Heart left ventricle (tissue), 16 donors: Measurements from ENCODE around the gene OTUD1. TPM values are rescaled to one million over a fixed set of nuclear protein-coding genes. Genes with fewer than 3 reads are reported as not detected.
A peak's percentile ranks its signal among the peaks of the same experiment; 100 is the strongest.

Experiments
- ATAC-seq, 4 donors: fragments of 200-7000 bp; cut with Tn5 transposase; one replicate each; pipeline ENCODE4 v1.9.1; 2020 to 2022; ENCODE audit warnings: moderate library complexity in 4 of 4, mild to moderate bottlenecking in 3 of 4, moderate number of reproducible peaks in 1 of 4
- DNase-seq, 5 donors: peaks; one replicate each; pipeline ENCODE4 v3.0.0-alpha.2; 2020
- H3K27ac ChIP-seq, 12 donors: fragments of 200-600 bp; sonication (generic) in 4 of 12; one replicate each; pipeline versions ENCODE4 v1.5.0 to v1.8.0; 2016 to 2022; ENCODE audit warnings: mild to moderate bottlenecking in 2 of 12
- H3K27me3 ChIP-seq, 9 donors: fragments of 200-600 bp; sonication (generic) in 2 of 9; one replicate each; pipeline versions ENCODE4 v1.5.1 to v1.8.0; 2016 to 2022; ENCODE audit warnings: mild to moderate bottlenecking in 3 of 9
- H3K36me3 ChIP-seq, 9 donors: fragments of 200-600 bp; sonication (generic) in 2 of 9; one replicate each; pipeline versions ENCODE4 v1.5.0 to v1.8.0; 2018 to 2022; ENCODE audit warnings: mild to moderate bottlenecking in 2 of 9
- H3K4me1 ChIP-seq, 12 donors: fragments of 200-600 bp; sonication (generic) in 4 of 12; one replicate each; pipeline versions ENCODE4 v1.5.0 to v1.8.0; 2016 to 2022; ENCODE audit warnings: mild to moderate bottlenecking in 3 of 12
- H3K4me3 ChIP-seq, 12 donors: fragments of 200-600 bp; sonication (generic) in 4 of 12; one replicate each; pipeline versions ENCODE4 v1.5.0 to v1.8.0; 2017 to 2022; ENCODE audit warnings: mild to moderate bottlenecking in 9 of 12, moderate library complexity in 4 of 12
- H3K9me3 ChIP-seq, 12 donors: fragments of 200-600 bp; sonication (generic) in 4 of 12; one replicate each; pipeline versions ENCODE4 v1.5.0 to v1.8.0; 2016 to 2022; ENCODE audit warnings: mild to moderate bottlenecking in 1 of 12
- CTCF ChIP-seq, 12 donors: fragments of 200-600 bp; sonication (generic) in 4 of 12; IDR thresholded peaks; one replicate each; pipeline versions ENCODE4 v1.5.0 to v1.8.0; 2018 to 2022; ENCODE audit warnings: antibody characterized with exemption in 12 of 12, mild to moderate bottlenecking in 5 of 12
- POLR2A ChIP-seq, 2 donors: fragments of 450-650 bp; IDR thresholded peaks; one replicate each; pipeline ENCODE4 v1.6.1; 2017; ENCODE audit warnings: antibody characterized with exemption in 2 of 2, mild to moderate bottlenecking in 2 of 2, moderate library complexity in 2 of 2
- WGBS, 4 donors: extraction: QIAGEN DNeasy Blood & Tissue Kit in 2 of 4; methylation state at CpG; one replicate each; pipeline versions ENCODE4 v1.1.5 to v1.1.7; 2013 to 2018; 5-methylcytosine and 5-hydroxymethylcytosine counted together
- intact Hi-C, 10 donors: fragments of 100-400 bp; cut with DNase I; formaldehyde crosslinking; loops; one replicate each; pipeline versions ENCODE4 v1.11.1 to v1.14.2; 2022
- polyA plus RNA-seq, 2 donors: library from polyadenylated mRNA; stranded (reverse); fragments of 200-250 nt; gene quantifications; one replicate each; pipeline ENCODE4 v1.2.3, GENCODE V29; 2013
- total RNA-seq, 9 donors: library from RNA; depleted of rRNA in 2 of 9; stranded (reverse); fragments of >200 nt in 2 of 9; fragmentation: NEBNext Ultra II Directional in 3 of 9; extraction: Animal tissue kit (Norgen Biotek cat#: 25700) in 3 of 9; gene quantifications; one replicate each; pipeline versions ENCODE4 v1.1.0 to v1.2.4, GENCODE V29; 2016 to 2023
- donor health status: ischemic (EF 13 %, LVEDD 7.1; RV severe dilation, severe dysfunction).
- donor health status: healthy with polysubstance abuse.
- donor health status: DM: no; HTN: yes; CAD: no.
- donor health status: DM: no; HTN: no; CAD: no.
- donor health status: ischemic (EF 25% LVEDD 6.9; RV normal size, moderate dysfunction).
- donor health status: ischemic (EF 25% LVEDD 5.7; RV mildly dilated, moderate dysfunction).
- donor health status: healthy.
- donor health status: DM: yes; HTN: yes; CAD: no.
- donor health status: ischemic (EF 35%, LVEDD 5.7; RV mildly dilated, moderate dysfunction).
- donor health status: nonischemic (EF 11% LVEDD 7.7; RV severe dilation, severe dysfunction).
- donor health status: DM: yes; HTN: yes; CAD: no.
- donor health status: PGD.
- donor health status: ischemic (EF 29% LVEDD 5.4; RV normal size, mild dysfunction).
- donor health status: nonischemic (EF 23%, LVEDD 6.1; RV moderate dilation, normal function).

Gene OTUD1
- total and polyA plus RNA-seq, 11 donors: 8.7 to 60.9 (median 19.7) TPM

- DNase-seq: no peak
- H3K27me3 ChIP-seq: no peaks in the 10 kb centered on the region
- no peak overlapping the region for H3K4me3 ChIP-seq
- TF ChIP-seq POLR2A (IDR thresholded peaks at IDR 0.05) (no peak), CTCF (IDR thresholded peaks at IDR 0.05) (no peak)
- intact Hi-C loops: no loop called here
- peaks cover 0 to 6% (median 0%) of the 10 kb centered on the region in 12 donors for H3K4me1 ChIP-seq
- WGBS, 4 donors: 85 to 96% (median 94%) methylated on average over 5 of the region's 5 CpGs
- H3K36me3 ChIP-seq: no peaks in the 10 kb centered on the region
- no peaks in the 10 kb centered on the region for H3K9me3 ChIP-seq
- H3K27ac ChIP-seq: no peak overlapping the region
- ATAC-seq: no peak
These were observed 43.9 kb upstream of the OTUD1 start for GRCh38 chr10:23395017-23395416.

GRCh38 chr10:23396695-23397094 is 42.2 kb upstream of the OTUD1 start:
- 87 to 93% (median 91%) methylated on average over 2 of the region's 2 CpGs for WGBS, 4 donors
- peaks cover 0 to 8% (median 0%) of the 10 kb centered on the region in 12 donors for H3K4me1 ChIP-seq

GRCh38 chr10:23399701-23400144 is 39.2 kb upstream of the OTUD1 start:
- H3K4me3 ChIP-seq: no peak overlapping the region
- no peaks in the 10 kb centered on the region for H3K9me3 ChIP-seq
- H3K27me3 ChIP-seq: no peaks in the 10 kb centered on the region
- WGBS, 4 donors: 43 to 66% (median 52%) methylated on average over 7 of the region's 7 CpGs
- no peak for TF ChIP-seq CTCF (IDR thresholded peaks at IDR 0.05)
- TF ChIP-seq POLR2A (IDR thresholded peaks at IDR 0.05): no peak
- peak overlapping the region; percentile 19 to 90 (median 74) for H3K27ac ChIP-seq
- intact Hi-C loops: loop anchor here in 3 of 10 donors (2.0 to 5.0 kb wide), 3 partner anchors 52 to 57 kb away; partner anchors contain the start of gene C10orf67 (in 2 of the 3)
- peaks cover 0 to 23% (median 6%) of the 10 kb centered on the region in 12 donors for H3K4me1 ChIP-seq
- no peaks in the 10 kb centered on the region for H3K36me3 ChIP-seq
- DNase-seq: peak in 4 of 5 donors; percentile 45 to 86 (median 65)
- ATAC-seq: peak; percentile 94 to 98 (median 96)

More at GRCh38 chr10:23396695-23397094, 42.2 kb upstream of the OTUD1 start:
- Histone ChIP-seq H3K27me3 (no peaks in the 10 kb centered on the region), H3K36me3 (no peaks in the 10 kb centered on the region), H3K27ac (no peak overlapping the region), H3K9me3 (no peaks in the 10 kb centered on the region), H3K4me3 (no peak overlapping the region)
- ATAC-seq (no peak), DNase-seq (no peak)
- intact Hi-C loops: no loop called here
- TF ChIP-seq CTCF (IDR thresholded peaks at IDR 0.05) (no peak), POLR2A (IDR thresholded peaks at IDR 0.05) (no peak)

- Histone ChIP-seq H3K9me3 (no peaks in the 10 kb centered on the region), H3K27me3 (no peaks in the 10 kb centered on the region), H3K4me1 (peaks cover 0 to 31% (median 6%) of the 10 kb centered on the region in 12 donors), H3K4me3 (no peak overlapping the region), H3K36me3 (no peaks in the 10 kb centered on the region), H3K27ac (peak overlapping the region; percentile 20 to 86 (median 66))
- DNase-seq (peak in 1 of 5 donors; percentile 34), ATAC-seq (no peak)
- WGBS, 4 donors: 31 to 41% (median 36%) methylated on average over 2 of the region's 2 CpGs
- intact Hi-C loops: loop anchor here in 2 of 10 donors (2.0 to 5.0 kb wide), 3 partner anchors 36 to 61 kb away; partner anchors contain the start of genes C10orf67 (in 1 of the 2) and OTUD1 (in 1 of the 2)
- TF ChIP-seq POLR2A (IDR thresholded peaks at IDR 0.05) (no peak), CTCF (IDR thresholded peaks at IDR 0.05) (no peak)
These were observed 36.0 kb upstream of the OTUD1 start for GRCh38 chr10:23402856-23403255.
